Smooth muscle cell (in vitro differentiated cells): ENCODE results near the gene MTCL1. TPM values are rescaled to one million over a fixed set of nuclear protein-coding genes. Genes with fewer than 3 reads are reported as not detected.
A peak's percentile ranks its signal among the peaks of the same experiment; 100 is the strongest.

Source experiments
- DNase-seq: peaks from one replicate; lab custom pipeline; 2025; ENCODE audit not compliant: unreplicated experiment; lab: John Stamatoyannopoulos, UW
- H2AFZ ChIP-seq: fragments of 200-600 bp; sonication (generic); 2 replicates; pipeline ENCODE4 v1.6.0; 2016; ENCODE audit warnings: antibody characterized with exemption, low read depth, mild to moderate bottlenecking
- H3F3A ChIP-seq: fragments of 200-600 bp; sonication (generic); 2 replicates; pipeline ENCODE4 v1.6.0; 2017; ENCODE audit warnings: antibody characterized with exemption, low read depth
- H3K27ac ChIP-seq: fragments of 200-600 bp; sonication (generic); 2 replicates; pipeline ENCODE4 v1.5.1; 2016; ENCODE audit warnings: low read depth, mild to moderate bottlenecking
- H3K27me3 ChIP-seq: fragments of 200-600 bp; sonication (generic); 2 replicates; pipeline ENCODE4 v1.6.1; 2016; ENCODE audit warnings: low read depth, mild to moderate bottlenecking
- H3K36me3 ChIP-seq: fragments of 200-600 bp; sonication (generic); 2 replicates; pipeline ENCODE4 v1.5.1; 2016; ENCODE audit warnings: low read depth
- H3K4me1 ChIP-seq: fragments of 200-600 bp; sonication (generic); 2 replicates; pipeline ENCODE4 v1.5.1; 2016; ENCODE audit warnings: low read depth
- H3K4me2 ChIP-seq: fragments of 200-600 bp; sonication (generic); 2 replicates; pipeline ENCODE4 v1.6.0; 2016; ENCODE audit warnings: mild to moderate bottlenecking
- H3K4me3 ChIP-seq: fragments of 200-600 bp; sonication (generic); 2 replicates; pipeline ENCODE4 v1.5.1; 2016; ENCODE audit warnings: mild to moderate bottlenecking
- H3K79me2 ChIP-seq: fragments of 200-600 bp; sonication (generic); 2 replicates; pipeline ENCODE4 v1.6.0; 2016; ENCODE audit warnings: low read depth, mild to moderate bottlenecking
- H3K9ac ChIP-seq: fragments of 200-600 bp; sonication (generic); 2 replicates; pipeline ENCODE4 v1.6.0; 2016; ENCODE audit warnings: low read depth
- H3K9me3 ChIP-seq: fragments of 200-600 bp; sonication (generic); replicated peaks from 2 replicates; pipeline ENCODE4 v1.5.1; 2016; ENCODE audit warnings: low read depth
- H4K20me1 ChIP-seq: fragments of 200-600 bp; sonication (generic); 2 replicates; pipeline ENCODE4 v1.6.0; 2016; ENCODE audit warnings: low read depth
- CTCF ChIP-seq: fragments of 200-600 bp; sonication (generic); IDR thresholded peaks from 2 replicates; pipeline ENCODE4 v1.5.1; 2017; ENCODE audit warnings: borderline replicate concordance, mild to moderate bottlenecking, antibody characterized with exemption; ENCODE audit not compliant: insufficient read depth, poor library complexity, severe bottlenecking
- WGBS: methylation state at CpG from one replicate; pipeline ENCODE4 v1.1.7; 2016; ENCODE audit warnings: low lambda C conversion rate; 5-methylcytosine and 5-hydroxymethylcytosine counted together
- polyA plus RNA-seq: library from polyadenylated mRNA; unstranded; fragments of >200 nt; fragmentation: Nextera tagmentation; extraction: Ambion mirVana; gene quantifications from 2 replicates; pipeline ENCODE4 v1.2.1, GENCODE V29; 2016
- total RNA-seq: library from RNA; depleted of rRNA; stranded (reverse); fragments of >200 nt; gene quantifications from 2 replicates; pipeline ENCODE4 v1.2.3, GENCODE V29; 2014

The MTCL1 gene
- total and polyA plus RNA-seq, 2 experiments from 2014 or later = 5.5 to 15.2 TPM

GRCh38 chr18:8799596-8800441 lies 94.5 kb downstream of the MTCL1 start:
- H2AFZ ChIP-seq = no peak overlapping the region
- H3K4me2 ChIP-seq = peak overlapping the region; percentile 10
- peak overlapping the region; percentile 23 for H3K9ac ChIP-seq
- WGBS = 82% methylated on average over 29 of the region's 29 CpGs
- no peak overlapping the region for H3K4me3 ChIP-seq
- H3F3A ChIP-seq = peaks cover 4% of the 10 kb centered on the region
- H3K27me3 ChIP-seq = no peaks in the 10 kb centered on the region
- TF ChIP-seq CTCF = no peak
- H3K36me3 ChIP-seq = no peaks in the 10 kb centered on the region
- H4K20me1 ChIP-seq = no peaks in the 10 kb centered on the region
- peak overlapping the region; percentile 100 for H3K27ac ChIP-seq
- H3K79me2 ChIP-seq = no peaks in the 10 kb centered on the region
- no peaks in the 10 kb centered on the region for H3K9me3 ChIP-seq
- DNase-seq = no peak
- H3K4me1 ChIP-seq = peaks cover 36% of the 10 kb centered on the region

- no peaks in the 10 kb centered on the region for H3K79me2 ChIP-seq
- peaks cover 4% of the 10 kb centered on the region for H3F3A ChIP-seq
- TF ChIP-seq CTCF = no peak
- H3K27ac ChIP-seq = peak overlapping the region; percentile 100
- peak; percentile 7 for DNase-seq
- H3K36me3 ChIP-seq = no peaks in the 10 kb centered on the region
- no peaks in the 10 kb centered on the region for H3K9me3 ChIP-seq
- no peaks in the 10 kb centered on the region for H4K20me1 ChIP-seq
- peaks cover 36% of the 10 kb centered on the region for H3K4me1 ChIP-seq
- 21% methylated on average over 9 of the region's 9 CpGs for WGBS
- no peak overlapping the region for H3K4me3 ChIP-seq
- no peaks in the 10 kb centered on the region for H3K27me3 ChIP-seq
- H3K9ac ChIP-seq = peak overlapping the region; percentile 92
- peak overlapping the region; percentile 83 for H3K4me2 ChIP-seq
- H2AFZ ChIP-seq = no peak overlapping the region
Observed at GRCh38 chr18:8800445-8800844, 95.1 kb downstream of the MTCL1 start.

GRCh38 chr18:8800876-8801262 lies 95.5 kb downstream of the MTCL1 start:
- DNase-seq = peak; percentile 8
- peak overlapping the region; percentile 83 for H3K4me2 ChIP-seq
- peaks cover 36% of the 10 kb centered on the region for H3K4me1 ChIP-seq
- H3K36me3 ChIP-seq = no peaks in the 10 kb centered on the region
- no peaks in the 10 kb centered on the region for H4K20me1 ChIP-seq
- H3K9ac ChIP-seq = peak overlapping the region; percentile 92
- H3K27me3 ChIP-seq = no peaks in the 10 kb centered on the region
- no peaks in the 10 kb centered on the region for H3K79me2 ChIP-seq
- 33% methylated on average over 4 of the region's 4 CpGs for WGBS
- no peak overlapping the region for H3K4me3 ChIP-seq
- TF ChIP-seq CTCF = no peak
- peaks cover 4% of the 10 kb centered on the region for H3F3A ChIP-seq
- no peaks in the 10 kb centered on the region for H3K9me3 ChIP-seq
- no peak overlapping the region for H2AFZ ChIP-seq
- peak overlapping the region; percentile 100 for H3K27ac ChIP-seq
